Measurements from ENCODE around the gene AKTIP.
"Not testable (repeated sequence)": the region's sequence is repeated elsewhere in the genome, so short reads cannot be mapped to it uniquely, and the experiment has no call there.

Gene AKTIP

DNA sequence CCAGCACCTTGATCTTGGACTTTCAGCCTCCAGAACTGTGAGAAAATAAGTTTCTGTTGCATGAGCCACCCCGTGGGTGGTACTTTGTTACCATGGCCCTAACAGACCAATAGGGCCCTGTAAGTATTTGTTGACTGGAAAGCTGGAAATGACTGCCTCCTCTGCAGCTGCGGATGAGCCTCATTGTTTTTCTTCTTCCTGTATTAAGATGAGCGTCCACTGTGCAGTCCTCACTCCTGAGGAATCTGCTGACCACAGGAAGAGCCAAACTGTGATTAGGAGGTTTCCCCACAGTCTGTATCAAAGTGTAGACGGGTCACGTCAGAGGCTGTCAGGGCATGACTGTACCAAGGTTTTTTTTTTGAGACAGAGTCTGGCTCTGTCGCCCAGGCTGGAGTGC is 12.2 kb upstream of the AKTIP start:
- TF ChIP-seq, protein P1, sequence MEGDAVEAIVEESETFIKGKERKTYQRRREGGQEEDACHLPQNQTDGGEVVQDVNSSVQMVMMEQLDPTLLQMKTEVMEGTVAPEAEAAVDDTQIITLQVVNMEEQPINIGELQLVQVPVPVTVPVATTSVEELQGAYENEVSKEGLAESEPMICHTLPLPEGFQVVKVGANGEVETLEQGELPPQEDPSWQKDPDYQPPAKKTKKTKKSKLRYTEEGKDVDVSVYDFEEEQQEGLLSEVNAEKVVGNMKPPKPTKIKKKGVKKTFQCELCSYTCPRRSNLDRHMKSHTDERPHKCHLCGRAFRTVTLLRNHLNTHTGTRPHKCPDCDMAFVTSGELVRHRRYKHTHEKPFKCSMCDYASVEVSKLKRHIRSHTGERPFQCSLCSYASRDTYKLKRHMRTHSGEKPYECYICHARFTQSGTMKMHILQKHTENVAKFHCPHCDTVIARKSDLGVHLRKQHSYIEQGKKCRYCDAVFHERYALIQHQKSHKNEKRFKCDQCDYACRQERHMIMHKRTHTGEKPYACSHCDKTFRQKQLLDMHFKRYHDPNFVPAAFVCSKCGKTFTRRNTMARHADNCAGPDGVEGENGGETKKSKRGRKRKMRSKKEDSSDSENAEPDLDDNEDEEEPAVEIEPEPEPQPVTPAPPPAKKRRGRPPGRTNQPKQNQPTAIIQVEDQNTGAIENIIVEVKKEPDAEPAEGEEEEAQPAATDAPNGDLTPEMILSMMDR (conservative IDR thresholded peaks at IDR 0.05; ENCODE audit: low read depth) = no peak
- DNase-seq (ENCODE audit: low spot score) = no peak
- ChIA-PET POLR2A (ENCODE audit: low non-redundant PET) (no interaction called here), CTCF (interaction anchor here (0.6 kb wide), 1 partner anchor 1873 kb away, joined by 7 read pairs; no protein-coding TSS in a partner anchor)
- H3K27ac ChIP-seq = no peak overlapping the region

DNA sequence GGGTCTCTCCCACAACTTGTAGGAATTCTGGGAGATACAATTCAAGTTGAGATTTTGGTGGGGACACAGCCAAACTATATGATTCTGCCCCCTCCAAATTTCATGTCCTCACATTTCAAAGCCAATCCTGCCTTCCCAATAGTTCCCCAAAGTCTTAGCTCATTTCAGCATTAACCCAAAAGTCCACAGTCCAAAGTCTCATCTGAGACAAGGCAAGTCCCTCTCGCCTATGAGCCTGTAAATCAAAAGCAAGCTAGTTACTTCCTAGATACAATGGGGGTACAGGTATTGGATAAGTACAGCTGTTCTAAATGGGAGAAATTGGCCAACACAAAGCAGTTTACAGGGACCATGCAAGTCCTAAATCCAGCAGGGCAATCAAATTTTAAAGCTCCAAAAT is 9.8 kb upstream of the AKTIP start:
- H3K27ac ChIP-seq; DNase-seq (ENCODE audit: low spot score); POLR2A ChIA-PET (ENCODE audit: low non-redundant PET): not testable (repeated sequence)
- CTCF ChIA-PET = interaction anchor here (0.6 kb wide), 1 partner anchor 1025 kb away, joined by 6 read pairs; no protein-coding TSS in a partner anchor

DNA sequence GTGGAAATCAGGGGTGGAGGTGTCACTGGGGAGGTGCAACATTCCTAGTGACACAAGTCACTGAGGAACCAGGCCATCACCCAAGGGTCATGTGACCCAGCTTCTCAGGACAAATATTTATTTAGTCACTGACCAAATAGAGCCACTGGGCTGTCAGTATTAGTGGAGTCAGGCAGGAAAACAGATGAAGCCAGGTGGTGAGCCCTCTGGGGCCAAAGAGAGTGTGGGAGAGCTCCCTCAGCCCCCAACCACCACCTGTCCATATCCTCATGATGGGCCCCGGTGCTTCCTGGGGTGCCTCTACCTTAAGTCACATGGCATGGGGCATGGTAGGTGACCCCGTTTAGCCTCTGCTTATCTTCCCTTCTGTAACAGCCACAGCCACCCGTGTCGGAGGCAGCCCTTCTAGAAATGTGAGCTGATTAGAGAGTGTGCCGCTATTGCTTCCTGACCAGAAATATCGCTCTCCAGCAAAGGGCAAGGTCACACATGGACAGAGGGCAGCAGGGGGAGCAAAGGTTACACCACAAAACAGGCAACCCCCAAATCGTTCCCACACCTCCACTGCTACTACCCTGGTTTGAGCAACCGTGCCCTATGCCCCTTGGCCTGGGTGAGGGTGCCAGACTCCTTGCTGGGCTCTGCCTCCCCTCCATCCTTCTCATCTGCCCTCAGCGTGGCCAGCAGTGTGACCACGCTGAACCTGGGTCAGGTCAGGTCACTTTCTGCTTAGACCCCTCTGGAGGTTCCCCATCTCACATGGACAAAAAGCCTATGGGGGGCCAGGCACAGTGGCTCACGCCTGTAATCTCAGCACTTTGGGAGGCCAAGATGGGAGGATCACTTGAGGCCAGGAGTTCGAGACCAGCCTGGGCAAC is 8.6 kb upstream of the AKTIP start:
- CTCF ChIA-PET = interaction anchor here (0.6 to 0.7 kb wide), 2 partner anchors 48 to 1026 kb away, joined by 5 to 6 read pairs; no protein-coding TSS in a partner anchor
- DNase-seq (ENCODE audit: low spot score) = no peak
- POLR2A ChIA-PET (ENCODE audit: low non-redundant PET) = no interaction called here
- no peak overlapping the region for H3K27ac ChIP-seq
- TF ChIP-seq, protein P1 (conservative IDR thresholded peaks at IDR 0.05; ENCODE audit: low read depth) = no peak

DNA sequence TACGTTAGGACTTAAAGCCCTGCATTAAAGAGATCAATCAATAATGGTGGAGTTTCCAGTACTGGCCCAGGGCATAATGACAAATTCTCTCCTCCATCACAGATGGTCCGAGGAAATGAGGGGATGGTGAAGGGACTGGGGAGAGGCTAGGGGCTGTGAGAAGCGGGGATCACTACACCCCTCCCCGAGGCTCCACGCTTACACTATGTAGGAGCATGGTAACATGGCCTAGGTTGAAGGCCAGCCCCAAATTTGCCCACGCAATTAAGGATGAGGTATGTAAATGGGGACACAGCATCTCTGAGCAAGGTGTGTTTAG is 8.0 kb upstream of the AKTIP start:
- H3K27ac ChIP-seq = no peak overlapping the region
- ChIA-PET POLR2A (ENCODE audit: low non-redundant PET) (no interaction called here), CTCF (no interaction called here)
- TF ChIP-seq, protein P1 (conservative IDR thresholded peaks at IDR 0.05; ENCODE audit: low read depth) = no peak
- no peak for DNase-seq (ENCODE audit: low spot score)

DNA sequence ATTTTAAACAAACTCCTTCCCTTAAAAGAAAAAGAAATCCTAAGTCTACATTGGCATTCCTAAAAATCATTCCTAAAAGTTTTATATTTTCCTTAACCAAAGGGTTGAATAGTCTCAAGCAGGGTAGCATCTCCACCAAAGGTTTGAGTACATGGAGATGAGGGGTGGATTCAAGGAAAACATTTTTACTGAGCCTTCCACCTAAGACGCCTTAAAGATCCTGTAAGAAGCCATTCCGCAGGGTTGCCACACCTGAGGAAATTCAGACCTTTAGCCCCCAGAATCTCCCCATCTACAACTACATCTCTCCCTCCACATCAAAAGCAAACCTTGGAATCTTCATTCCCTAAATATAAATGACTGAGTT is 7.7 kb upstream of the AKTIP start:
- CTCF ChIA-PET = interaction anchor here (0.7 kb wide), 1 partner anchor 381 kb away, joined by 4 read pairs; no protein-coding TSS in a partner anchor
- TF ChIP-seq, protein P1 (conservative IDR thresholded peaks at IDR 0.05; ENCODE audit: low read depth) = peak; percentile 46
- H3K27ac ChIP-seq = no peak overlapping the region
- DNase-seq (ENCODE audit: low spot score) = no peak
- POLR2A ChIA-PET (ENCODE audit: low non-redundant PET) = no interaction called here

DNA sequence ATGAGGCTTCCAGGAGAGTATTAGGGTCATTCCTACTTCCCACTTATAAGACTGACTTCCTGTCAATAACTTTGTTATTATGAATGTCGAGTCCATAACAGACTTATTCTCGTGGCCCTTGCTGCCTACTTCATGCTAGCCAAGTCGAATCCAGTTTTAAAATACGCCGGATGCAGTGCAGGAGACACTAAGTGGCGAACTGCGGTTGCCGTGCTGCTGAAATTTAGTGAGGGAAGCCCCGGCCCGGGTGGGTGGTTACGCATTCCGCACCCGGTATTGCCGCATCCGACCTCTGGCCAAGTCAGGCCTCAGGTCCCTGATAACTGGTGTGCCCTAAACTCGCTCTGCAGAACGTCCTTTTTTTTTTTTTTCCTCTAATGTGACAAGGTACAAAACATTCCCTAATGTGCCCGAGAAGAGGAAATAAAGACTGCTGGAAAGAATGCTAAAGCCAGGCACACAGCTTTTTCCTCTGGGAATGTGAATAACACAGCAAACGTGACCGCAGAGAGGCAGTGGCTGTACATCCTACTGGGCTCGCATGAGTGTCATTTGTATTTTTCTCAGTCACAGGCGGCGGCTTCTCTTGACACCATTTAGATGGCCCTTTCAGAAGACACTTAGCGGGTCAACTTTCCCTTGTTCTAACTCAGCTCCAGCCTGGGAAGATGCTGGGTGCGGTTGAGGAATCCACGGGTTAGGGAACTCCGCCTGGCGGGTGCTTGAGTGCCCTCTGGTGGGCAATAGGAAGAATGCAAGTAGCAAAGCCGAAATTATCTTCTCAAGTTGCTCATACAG is 7.1 kb upstream of the AKTIP start:
- CTCF ChIA-PET = interaction anchor here (0.6 to 0.7 kb wide), 5 partner anchors 17 to 1969 kb away, joined by 3 to 4 read pairs (median 4); no protein-coding TSS in a partner anchor
- TF ChIP-seq, protein P1 (conservative IDR thresholded peaks at IDR 0.05; ENCODE audit: low read depth) = peak; percentile 95
- DNase-seq (ENCODE audit: low spot score) = peak; percentile 65
- POLR2A ChIA-PET (ENCODE audit: low non-redundant PET) = no interaction called here
- H3K27ac ChIP-seq = no peak overlapping the region

All from RWPE1 (cell line).